Right cardiac atrium (tissue), 5 donors: ENCODE data around the gene HBEGF. TPM values are rescaled to one million over a fixed set of nuclear protein-coding genes. Genes with fewer than 3 reads are reported as not detected.

Experiments
- ATAC-seq, 2 donors: fragments of 200-7000 bp; cut with Tn5 transposase; one replicate each; pipeline versions ENCODE4 v1.8.0 to v1.9.1; 2020; ENCODE audit warnings: moderate library complexity in 2 of 2, mild to moderate bottlenecking in 1 of 2
- DNase-seq, 3 donors: peaks; one replicate each; pipeline ENCODE4 v3.0.0-alpha.2; 2020
- H3K27ac ChIP-seq: one replicate; pipeline ENCODE4 v1.5.1; 2013; ENCODE audit warnings: mild to moderate bottlenecking, low read length, control low read depth, moderate library complexity
- H3K27me3 ChIP-seq: one replicate; pipeline ENCODE4 v1.6.1; 2013; ENCODE audit not compliant: control insufficient read depth, insufficient read depth
- H3K4me1 ChIP-seq: one replicate; pipeline ENCODE4 v1.6.1; 2013; ENCODE audit warnings: low read length; ENCODE audit not compliant: control insufficient read depth, insufficient read depth
- H3K4me3 ChIP-seq: one replicate; pipeline ENCODE4 v1.5.1; 2013; ENCODE audit warnings: low read length, control low read depth
- H3K9me3 ChIP-seq: one replicate; pipeline ENCODE4 v1.6.1; 2013; ENCODE audit warnings: low read length; ENCODE audit not compliant: control insufficient read depth
- WGBS: extraction: QIAGEN DNeasy Blood & Tissue Kit; methylation state at CpG from one replicate; pipeline ENCODE4 v1.1.7; 2013; 5-methylcytosine and 5-hydroxymethylcytosine counted together
- intact Hi-C, 4 donors: fragments of 100-400 bp; cut with DNase I; formaldehyde crosslinking; loops; one replicate each; pipeline versions ENCODE4 v1.11.0 to v1.14.0; 2022 to 2023
- polyA plus RNA-seq: library from polyadenylated mRNA; stranded (reverse); fragments of 200-250 nt; gene quantifications from one replicate; pipeline ENCODE4 v1.2.3, GENCODE V29; 2013
- total RNA-seq, 4 donors: library from RNA; stranded (reverse); fragmentation: NEBNext Ultra II Directional; extraction: Animal tissue kit (Norgen Biotek cat#: 25700); gene quantifications; one replicate each; pipeline ENCODE4 v1.2.1, GENCODE V29; 2021
- donor health status: healthy with polysubstance abuse.
- donor health status: DM: no; HTN: yes; CAD: no.
- donor health status: DM: no; HTN: no; CAD: no.
- donor health status: DM: no; HTN: yes; CAD: no; lungs with severe emphysema.
- donor health status: DM: yes; HTN: yes; CAD: no.

HBEGF gene
- total and polyA plus RNA-seq, 5 donors = 17.6 to 31.0 (median 20.8) TPM

DNA sequence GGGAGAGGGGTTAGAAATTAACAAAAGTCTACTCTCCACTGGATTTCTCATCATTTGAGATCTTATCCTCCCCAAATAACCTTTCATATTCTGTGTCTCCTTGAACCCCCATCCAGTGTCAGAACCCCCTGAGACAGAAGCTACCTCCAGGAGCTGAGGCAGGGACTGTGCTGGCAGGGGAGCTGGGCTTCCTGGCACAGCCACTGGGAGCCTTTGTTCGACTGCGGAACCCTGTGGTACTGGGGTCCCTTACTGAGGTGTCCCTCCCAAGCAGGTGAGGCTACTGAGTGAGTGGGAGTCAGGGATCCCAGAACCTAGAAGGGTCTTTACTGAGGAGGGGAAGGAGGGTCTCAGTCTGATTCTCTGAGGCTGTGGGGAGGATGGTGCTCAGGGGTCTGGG is 15.5 kb upstream of the HBEGF start:
- no peak for DNase-seq
- no peaks in the 10 kb centered on the region for H3K4me1 ChIP-seq
- H3K27ac ChIP-seq = no peak overlapping the region
- WGBS = 90% methylated on average over 2 of the region's 2 CpGs
- no peak for ATAC-seq
- intact Hi-C loops = loop anchor here in 2 of 4 donors (10.0 kb wide), 2 partner anchors 353 to 363 kb away; no protein-coding TSS in a partner anchor
- no peaks in the 10 kb centered on the region for H3K27me3 ChIP-seq
- no peaks in the 10 kb centered on the region for H3K9me3 ChIP-seq
- H3K4me3 ChIP-seq = no peak overlapping the region

GRCh38 chr5:140360681-140361479 is 14.5 kb upstream of the HBEGF start:
- Histone ChIP-seq H3K9me3 (no peaks in the 10 kb centered on the region), H3K4me1 (no peaks in the 10 kb centered on the region), H3K4me3 (no peak overlapping the region), H3K27ac (no peak overlapping the region), H3K27me3 (no peaks in the 10 kb centered on the region)
- intact Hi-C loops = loop anchor here in 2 of 4 donors (10.0 kb wide), 2 partner anchors 354 to 364 kb away; no protein-coding TSS in a partner anchor
- WGBS = 77% methylated on average over 7 of the region's 7 CpGs
- ATAC-seq (no peak), DNase-seq (no peak)

DNA sequence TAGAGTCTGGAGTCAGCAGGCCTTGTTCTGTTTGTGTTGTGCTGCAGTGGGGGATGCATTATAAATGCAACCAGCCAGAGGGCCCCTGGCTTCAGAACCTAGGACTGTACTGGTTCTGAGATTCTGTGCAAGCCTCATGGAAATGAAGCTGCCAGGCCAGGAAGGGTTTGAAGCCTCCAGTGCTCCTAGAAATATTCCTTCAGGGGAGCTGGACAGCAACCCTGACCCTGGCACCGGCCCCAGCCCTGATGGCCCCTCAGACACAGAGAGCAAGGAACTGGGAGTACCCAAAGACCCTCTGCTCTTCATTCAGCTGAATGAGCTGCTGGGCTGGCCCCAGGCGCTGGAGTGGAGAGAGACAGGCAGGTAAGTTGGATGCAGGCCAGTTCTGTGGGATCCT is 13.7 kb upstream of the HBEGF start, which contains the start of gene SLC4A9:
Gene SLC4A9, plus strand, starts transcription at position 94 of the 400 bp plus-strand sequence. Its CDS starts 43 bp downstream, at position 137.
- no peaks in the 10 kb centered on the region for H3K9me3 ChIP-seq
- ATAC-seq = no peak
- no peak within 1 kb of the TSS for H3K27ac ChIP-seq
- H3K4me3 ChIP-seq = no peak within 1 kb of the TSS
- H3K4me1 ChIP-seq = no peaks in the 10 kb centered on the region
- WGBS = 95% methylated on average over 2 of the region's 2 CpGs
- H3K27me3 ChIP-seq = no peaks in the 10 kb centered on the region
- no peak for DNase-seq
- intact Hi-C loops = loop anchor here in 2 of 4 donors (10.0 kb wide), 2 partner anchors 355 to 365 kb away; no protein-coding TSS in a partner anchor

DNA sequence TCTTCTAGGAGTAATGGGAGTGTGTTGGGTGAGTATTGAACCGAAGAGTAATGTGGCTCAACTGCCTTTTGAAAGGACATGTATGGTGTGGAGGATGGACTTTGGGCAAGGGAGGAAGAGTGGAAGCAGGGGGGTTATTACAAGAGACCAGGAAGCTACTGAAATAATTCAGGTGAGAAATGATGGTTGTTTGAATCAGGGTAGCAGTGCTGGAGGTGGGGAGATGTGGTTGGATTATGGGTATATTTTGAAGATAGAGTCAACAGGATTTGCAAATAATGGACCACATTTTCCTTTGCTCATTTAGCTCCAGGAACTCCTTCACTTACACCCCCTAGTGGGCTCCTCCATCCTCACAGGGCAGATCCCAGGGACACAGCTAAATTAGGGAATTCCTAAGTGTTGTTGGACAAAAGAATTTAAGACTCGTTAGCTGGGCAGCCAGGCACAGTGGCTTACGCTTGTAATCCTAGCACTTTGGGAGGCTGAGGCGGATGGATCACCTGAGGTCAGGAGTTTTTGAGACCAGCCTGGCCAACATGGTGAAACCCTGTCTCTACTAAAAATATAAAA is 12.4 kb upstream of the HBEGF start:
- intact Hi-C loops = no loop called here
- no peak for ATAC-seq
- 76% methylated on average over 4 of the region's 4 CpGs for WGBS

DNA sequence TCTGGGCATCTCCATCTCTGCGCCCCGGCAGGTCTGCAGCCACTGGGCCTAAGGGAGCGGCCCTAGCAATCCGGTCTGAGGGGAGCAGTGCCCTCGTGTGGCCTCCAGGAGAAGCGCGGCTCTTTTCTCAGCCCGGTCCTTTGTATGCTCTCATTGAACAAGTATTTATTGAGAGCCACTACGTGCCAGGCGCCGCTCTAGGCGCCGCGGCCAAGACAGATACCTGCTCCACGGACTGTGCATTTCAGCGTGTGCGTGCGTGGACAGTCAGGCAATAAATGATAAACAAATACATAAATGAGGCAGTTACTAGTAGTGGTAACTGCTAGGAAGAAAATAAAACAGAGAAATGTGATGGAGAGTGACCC is 11.3 kb upstream of the HBEGF start:
- 1% methylated on average over 18 of the region's 18 CpGs for WGBS
- Histone ChIP-seq H3K9me3 (no peaks in the 10 kb centered on the region), H3K4me1 (no peaks in the 10 kb centered on the region), H3K4me3 (no peak overlapping the region), H3K27ac (no peak overlapping the region), H3K27me3 (no peaks in the 10 kb centered on the region)
- intact Hi-C loops = no loop called here
- ATAC-seq (peak; percentile 89 to 92), DNase-seq (peak; percentile 82 to 92 (median 90))

More for the DNA sequence above, 12.4 kb upstream of the HBEGF start:
- Histone ChIP-seq H3K4me3 (no peak overlapping the region), H3K4me1 (no peaks in the 10 kb centered on the region), H3K27ac (no peak overlapping the region), H3K27me3 (no peaks in the 10 kb centered on the region), H3K9me3 (no peaks in the 10 kb centered on the region)
- no peak for DNase-seq

DNA sequence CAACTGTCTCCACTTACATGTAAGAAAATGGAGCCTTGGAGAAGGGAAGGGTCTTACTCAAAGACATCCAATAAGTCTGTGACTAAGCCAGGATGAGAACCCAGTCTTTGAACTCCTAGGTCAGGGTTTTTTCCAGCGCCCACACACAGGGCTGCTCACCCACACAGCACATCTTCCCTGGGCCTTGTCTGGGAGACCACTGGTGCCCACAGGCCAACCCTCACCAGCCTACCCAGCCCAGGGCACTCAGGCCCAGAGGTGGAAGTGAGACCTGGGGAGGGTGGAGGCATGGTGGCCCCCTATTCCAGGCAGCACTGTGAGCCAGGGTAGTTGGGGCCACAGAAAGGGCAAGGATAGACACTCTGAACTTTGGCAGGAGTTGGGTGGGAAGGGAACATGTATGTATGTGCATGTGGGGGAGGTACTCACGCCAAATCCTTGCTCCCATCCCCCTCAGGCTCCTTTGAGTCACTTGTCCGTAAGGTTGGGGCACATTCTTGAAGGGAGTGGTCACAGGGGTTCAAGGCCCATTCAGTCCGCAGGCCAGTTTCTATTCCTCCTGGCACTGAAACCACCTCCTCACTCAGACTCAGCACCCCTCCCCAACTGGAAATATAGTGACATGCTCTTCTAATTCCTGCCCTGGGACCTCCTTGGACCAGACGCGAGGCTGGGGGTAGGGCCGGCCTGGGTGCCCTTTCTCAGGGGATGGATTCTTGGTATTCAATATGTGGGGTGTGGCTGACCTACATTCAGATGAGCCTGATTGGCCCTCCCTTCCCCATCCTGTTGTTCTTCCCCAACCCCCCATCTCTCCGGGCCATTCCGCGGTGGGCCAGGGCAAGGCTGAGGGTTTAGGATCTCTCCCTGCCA is 10.7 kb upstream of the HBEGF start:
- intact Hi-C loops = no loop called here
- 36% methylated on average over 10 of the region's 10 CpGs for WGBS
- ATAC-seq = peak; percentile 10 to 11
- no peak overlapping the region for H3K27ac ChIP-seq
- no peaks in the 10 kb centered on the region for H3K9me3 ChIP-seq
- no peak overlapping the region for H3K4me3 ChIP-seq
- DNase-seq = no peak
- no peaks in the 10 kb centered on the region for H3K4me1 ChIP-seq
- H3K27me3 ChIP-seq = no peaks in the 10 kb centered on the region

- Histone ChIP-seq H3K4me3 (no peak overlapping the region), H3K4me1 (no peaks in the 10 kb centered on the region), H3K27ac (no peak overlapping the region), H3K27me3 (no peaks in the 10 kb centered on the region), H3K9me3 (no peaks in the 10 kb centered on the region)
- WGBS = 83% methylated on average over 7 of the region's 7 CpGs
- ATAC-seq = no peak
- no peak for DNase-seq
- intact Hi-C loops = no loop called here
Measured at GRCh38 chr5:140355546-140355945, 9.1 kb upstream of the HBEGF start.

DNA sequence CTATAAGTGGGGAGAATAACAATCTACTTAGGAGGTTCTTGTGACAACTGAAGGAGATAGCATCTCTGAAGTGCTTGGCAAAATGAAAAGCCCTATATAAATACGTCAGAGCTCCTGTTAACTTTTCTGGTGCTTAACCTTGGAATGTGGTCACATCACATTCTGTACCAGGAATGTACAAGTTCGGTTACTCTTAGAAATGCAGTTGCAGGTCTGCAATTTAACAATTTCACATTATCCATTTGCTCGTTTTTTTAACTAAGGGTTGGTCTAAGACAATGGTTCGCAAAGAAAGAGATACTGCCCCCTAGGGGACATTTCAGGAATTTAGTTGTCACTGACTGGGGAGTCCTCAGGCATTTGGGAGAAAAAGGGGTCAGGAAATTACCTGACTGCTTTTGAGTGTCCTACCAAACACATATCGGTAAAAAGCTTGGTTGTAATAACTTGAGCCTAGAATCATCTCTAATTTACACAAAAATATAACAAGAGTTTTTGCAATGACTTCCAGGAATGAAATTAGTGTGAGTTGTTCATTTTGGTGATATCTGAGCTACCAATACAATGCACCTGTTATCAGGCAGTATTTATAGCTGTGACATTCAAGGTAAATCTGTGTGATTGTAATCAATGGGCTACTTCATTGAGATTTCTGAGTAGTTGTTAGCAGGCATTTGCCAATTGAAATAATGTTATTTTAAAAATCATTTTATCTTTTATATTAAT is 5.4 kb upstream of the HBEGF start:
- intact Hi-C loops = loop anchor here in 2 of 4 donors (2.0 to 5.0 kb wide), 2 partner anchors 107 to 109 kb away; no protein-coding TSS in a partner anchor
- H3K27ac ChIP-seq = no peak overlapping the region
- no peak overlapping the region for H3K4me3 ChIP-seq
- WGBS = 5% methylated on average over 5 of the region's 5 CpGs
- no peak for DNase-seq
- ATAC-seq = peak; percentile 25 to 51
- H3K9me3 ChIP-seq = no peaks in the 10 kb centered on the region
- H3K27me3 ChIP-seq = no peaks in the 10 kb centered on the region
- peaks cover 3% of the 10 kb centered on the region for H3K4me1 ChIP-seq

- no peaks in the 10 kb centered on the region for H3K9me3 ChIP-seq
- no peak overlapping the region for H3K4me3 ChIP-seq
- intact Hi-C loops = loop anchor here in 3 of 4 donors (5.0 to 10.0 kb wide), 3 partner anchors 107 to 174 kb away; partner anchors contain the start of gene CYSTM1 (in 2 of the 3)
- ATAC-seq (no peak), DNase-seq (no peak)
- peaks cover 5% of the 10 kb centered on the region for H3K4me1 ChIP-seq
- 83% methylated on average over 2 of the region's 2 CpGs for WGBS
- H3K27me3 ChIP-seq = no peaks in the 10 kb centered on the region
- H3K27ac ChIP-seq = no peak overlapping the region
Measured at GRCh38 chr5:140349244-140349643, 2.8 kb upstream of the HBEGF start.

- peaks cover 7% of the 10 kb centered on the region for H3K4me1 ChIP-seq
- H3K27me3 ChIP-seq = no peaks in the 10 kb centered on the region
- WGBS = 71% methylated on average over 4 of the region's 4 CpGs
- ATAC-seq (no peak), DNase-seq (no peak)
- H3K4me3 ChIP-seq = no peak overlapping the region
- no peaks in the 10 kb centered on the region for H3K9me3 ChIP-seq
- H3K27ac ChIP-seq = peak overlapping the region; percentile 39
- intact Hi-C loops = loop anchor here in 3 of 4 donors (5.0 to 10.0 kb wide), 3 partner anchors 106 to 173 kb away; partner anchors contain the start of gene CYSTM1 (in 2 of the 3)
Measured at GRCh38 chr5:140348104-140348503, 1.7 kb upstream of the HBEGF start.
